ENCODE data around the gene TAOK1. TPM values are rescaled to one million over a fixed set of nuclear protein-coding genes. Genes with fewer than 3 reads are reported as not detected.
A peak's percentile ranks its signal among the peaks of the same experiment; 100 is the strongest.

Gene TAOK1
- total and polyA plus RNA-seq, 2 of the 13 experiments (the other 11 are each of a cell fraction or from before 2014, with no cell fraction given): 14.1 to 23.0 TPM

- TF ChIP-seq ZNF710 (CRISPR knock-in tag; IDR thresholded peaks at IDR 0.05; ENCODE audit: borderline replicate concordance): no peak
- no peak for TF ChIP-seq ZNF337 (CRISPR knock-in tag; IDR thresholded peaks at IDR 0.05; ENCODE audit: borderline replicate concordance, low read depth)
- TF ChIP-seq ZNF136 (CRISPR knock-in tag; IDR thresholded peaks at IDR 0.05; ENCODE audit: low read depth): no peak
- TF ChIP-seq DPF2 (CRISPR knock-in tag; IDR thresholded peaks at IDR 0.05; ENCODE audit: borderline replicate concordance, low read depth): no peak
- TF ChIP-seq ZNF703 (CRISPR knock-in tag; IDR thresholded peaks at IDR 0.05; ENCODE audit: borderline replicate concordance): no peak
- no peak; the same call in 1 of the 2 replicates for TF ChIP-seq EEA1 (CRISPR knock-in tag; IDR thresholded peaks at IDR 0.05; ENCODE audit: borderline replicate concordance)
- TF ChIP-seq SP1 (IDR thresholded peaks at IDR 0.05): peak; percentile 89
- TF ChIP-seq SP1 (CRISPR knock-in tag; IDR thresholded peaks at IDR 0.05): 0 out of 2 replicates have a peak, but pooled peaks have one; percentile 8
- TF ChIP-seq ZNF317 (CRISPR knock-in tag; IDR thresholded peaks at IDR 0.05): no peak; the same call in none of the 2 replicates
- TF ChIP-seq SIN3B (IDR thresholded peaks at IDR 0.05; ENCODE audit: low read length): no peak
- no peak for TF ChIP-seq HMG20A (CRISPR knock-in tag; IDR thresholded peaks at IDR 0.05; ENCODE audit: borderline replicate concordance)
- TF ChIP-seq DMAP1 (CRISPR knock-in tag; IDR thresholded peaks at IDR 0.05): peak; percentile 89
- no peak for TF ChIP-seq BRF2 (CRISPR knock-in tag; IDR thresholded peaks at IDR 0.05)
- TF ChIP-seq ZNF784 (CRISPR knock-in tag; IDR thresholded peaks at IDR 0.05; ENCODE audit: borderline replicate concordance): 0 out of 2 replicates have a peak, but pooled peaks have one; percentile 46
- TF ChIP-seq ARNT2 (CRISPR knock-in tag; IDR thresholded peaks at IDR 0.05; ENCODE audit: low read depth): peak; percentile 94
- no peak for TF ChIP-seq ATM (IDR thresholded peaks at IDR 0.05; ENCODE audit: borderline replicate concordance)
- TF ChIP-seq TEAD3 (CRISPR knock-in tag; optimal IDR thresholded peaks at IDR 0.05; ENCODE audit: borderline replicate concordance): peak; percentile 34
- no peak for TF ChIP-seq SP2 (CRISPR knock-in tag; IDR thresholded peaks at IDR 0.05)
- 0 out of 2 replicates have a peak, but pooled peaks have one; percentile 24 for TF ChIP-seq E2F5 (CRISPR knock-in tag; conservative IDR thresholded peaks at IDR 0.05)
- TF ChIP-seq HOMEZ (CRISPR knock-in tag; IDR thresholded peaks at IDR 0.05; ENCODE audit: low read depth): no peak
- TF ChIP-seq SNRNP70 (IDR thresholded peaks at IDR 0.05; ENCODE audit: low read depth, low read length): no peak
Observed at GRCh38 chr17:29389982-29390850, at the start of gene TAOK1 (continued).

Data from HepG2 (cell line).